A549 (cell line): ENCODE results near the gene DCLK2. TPM values are rescaled to one million over a fixed set of nuclear protein-coding genes. Genes with fewer than 3 reads are reported as not detected.
A peak's percentile ranks its signal among the peaks of the same experiment; 100 is the strongest.

Experiments
- ATAC-seq, 2 experiments: fragments of 200-7000 bp in 1 of 2; fragments of >200 bp in 1 of 2; cut with Nextera tagmentation in 1 of 2; cut with Tn5 transposase in 1 of 2; 3 replicates each; pipeline versions ENCODE4 v1.8.0 to v1.9.1; 2018 to 2020; ENCODE audit warnings: mild to moderate bottlenecking in 1 of 2, moderate library complexity in 1 of 2
- CTCF ChIA-PET: fragments of 300-600 bp; sonication (Branson Sonifier 250); formaldehyde crosslinking; extraction: SDS; loops from one replicate; lab custom pipeline; 2021; ENCODE audit warnings: antibody characterized with exemption, inconsistent platforms; lab: Yijun Ruan, JAX
- POLR2A ChIA-PET: fragments of 350-600 bp; formaldehyde crosslinking; extraction: SDS; loops from one replicate; lab custom pipeline; 2021; ENCODE audit warnings: antibody characterized with exemption, inconsistent platforms; lab: Yijun Ruan, JAX
- DNase-seq, 2 experiments: peaks; one replicate each; pipeline versions ENCODE4 v3.0.0 to v3.0.0-alpha.2; 2011 to 2016; ENCODE audit warnings: low read depth in 1 of 2, low spot score in 1 of 2
- FAIRE-seq: peaks from 2 replicates; lab custom pipeline; 2011; peaks lifted over from hg19 to GRCh38; lab: Jason Lieb, UNC
- H3K27ac ChIP-seq, 2 experiments: fragments of >200 bp; sonication (Bioruptor Twin); formaldehyde crosslinking; 3 replicates each; pipeline ENCODE4 v1.5.1; 2016 to 2017
- H3K4me1 ChIP-seq: fragments of >200 bp; sonication (Bioruptor Twin); formaldehyde crosslinking; 3 replicates; pipeline ENCODE4 v1.6.1; 2016
- H3K4me2 ChIP-seq: fragments of >200 bp; sonication (Bioruptor Twin); formaldehyde crosslinking; 3 replicates; pipeline ENCODE4 v1.6.1; 2016
- H3K4me3 ChIP-seq: fragments of >200 bp; sonication (Bioruptor Twin); formaldehyde crosslinking; 3 replicates; pipeline ENCODE4 v1.5.1; 2016
- H3K9me3 ChIP-seq: fragments of >200 bp; sonication (Bioruptor Twin); formaldehyde crosslinking; 3 replicates; pipeline ENCODE4 v1.6.1; 2016
- CBX8 ChIP-seq: fragments of 200-600 bp; sonication (generic); IDR thresholded peaks from 2 replicates; pipeline ENCODE4 v1.6.1; 2016
- CEBPB ChIP-seq, 2 experiments: fragments of >200 bp in 1 of 2; sonication (Bioruptor Twin) in 1 of 2; formaldehyde crosslinking in 1 of 2; IDR thresholded peaks; 2 replicates each; pipeline ENCODE4 v1.6.1; 2012 to 2016
- FOSL2 ChIP-seq, 2 experiments: fragments of 450-650 bp in 1 of 2; fragments of >200 bp in 1 of 2; sonication (Bioruptor Twin) in 1 of 2; formaldehyde crosslinking; IDR thresholded peaks; 2 replicates each; pipeline versions ENCODE4 v1.5.0 to v1.6.1; 2016 to 2020; ENCODE audit warnings: mild to moderate bottlenecking in 1 of 2, moderate library complexity in 1 of 2
- HOXB5 ChIP-seq: fragments of 250-450 bp; sonication (Bioruptor Pico); IDR thresholded peaks from 2 replicates; pipeline ENCODE4 v1.5.0; 2020; ENCODE audit warnings: mild to moderate bottlenecking, moderate library complexity
- JUN ChIP-seq, 2 experiments: fragments of >200 bp; sonication (Bioruptor Twin); formaldehyde crosslinking; IDR thresholded peaks; 2 replicates in 1 of 2; 3 replicates in 1 of 2; pipeline ENCODE4 v1.6.1; 2016 to 2017
- JUNB ChIP-seq: fragments of >200 bp; sonication (Bioruptor Twin); formaldehyde crosslinking; IDR thresholded peaks from 2 replicates; pipeline ENCODE4 v1.6.1; 2016
- NFE2L2 ChIP-seq: fragments of 150-350 bp; conservative IDR thresholded peaks from 2 replicates; pipeline ENCODE4 v1.6.1; 2014; ENCODE audit warnings: low read length
- NPAS2 ChIP-seq: fragments of 250-450 bp; sonication (Bioruptor Pico); IDR thresholded peaks from 2 replicates; pipeline ENCODE4 v1.8.0; 2022; ENCODE audit warnings: mild to moderate bottlenecking, moderate library complexity, borderline replicate concordance
- POLR2A ChIP-seq: IDR thresholded peaks from 2 replicates; pipeline ENCODE4 v1.6.1; 2012; ENCODE audit warnings: mild to moderate bottlenecking, low read length
- POLR2AphosphoS2 ChIP-seq: conservative IDR thresholded peaks from 2 replicates; pipeline ENCODE4 v1.6.1; 2012; ENCODE audit warnings: low read length, improper control_type of control experiment, inconsistent platforms
- RARB ChIP-seq: fragments of 250-450 bp; sonication (Bioruptor Pico); IDR thresholded peaks from 2 replicates; pipeline ENCODE4 v1.8.0; 2021; ENCODE audit warnings: mild to moderate bottlenecking, moderate library complexity
- RCOR1 ChIP-seq: fragments of 150-350 bp; IDR thresholded peaks from 2 replicates; pipeline ENCODE4 v1.6.1; 2014; ENCODE audit warnings: antibody characterized with exemption, low read length, low read depth
- SREBF2 ChIP-seq: fragments of 450-650 bp; IDR thresholded peaks from 2 replicates; pipeline ENCODE4 v1.6.1; 2014; ENCODE audit warnings: mild to moderate bottlenecking, moderate library complexity
- ZFP36 ChIP-seq: fragments of 450-650 bp; IDR thresholded peaks from 2 replicates; pipeline ENCODE4 v1.6.1; 2014; ENCODE audit warnings: borderline replicate concordance; ENCODE audit not compliant: partially characterized antibody
- ZNF302 ChIP-seq: fragments of 250-450 bp; sonication (Bioruptor Pico); IDR thresholded peaks from 2 replicates; pipeline ENCODE4 v1.9.0; 2021; ENCODE audit warnings: inconsistent platforms, mild to moderate bottlenecking, moderate library complexity
- WGBS: methylation state at CpG from one replicate; pipeline ENCODE4 v1.1.6; 2017; ENCODE audit errors: missing lambda C conversion rate; 5-methylcytosine and 5-hydroxymethylcytosine counted together
- polyA plus RNA-seq, 4 experiments: library from polyadenylated mRNA; depleted of rRNA in 3 of 4; stranded (reverse); fragments of >200 nt; fragmentation: RNase III in 1 of 4; extraction: RNeasy Plus Mini Kit Qiagen cat#74134 plus additional on column Dnase treatment in 1 of 4; gene quantifications; 2 replicates in 3 of 4; 3 replicates in 1 of 4; pipeline ENCODE4 v1.2.3, GENCODE V29; 2011 to 2017
- TF ChIP-seq, protein P1 (sequence below): fragments of >200 bp; sonication (Bioruptor Twin); formaldehyde crosslinking; IDR thresholded peaks from 2 replicates; pipeline ENCODE4 v1.6.1; 2016
- TF ChIP-seq, protein P2 (sequence below): IDR thresholded peaks from 2 replicates; pipeline ENCODE4 v1.6.1; 2012
- TF ChIP-seq, protein P3 (sequence below): fragments of >200 bp; sonication (Bioruptor Twin); formaldehyde crosslinking; IDR thresholded peaks from 3 replicates; pipeline ENCODE4 v1.6.1; 2016
- TF ChIP-seq, protein P4 (sequence below): fragments of 250-450 bp; sonication (Bioruptor Pico); IDR thresholded peaks from 2 replicates; pipeline ENCODE4 v1.5.0; 2020; ENCODE audit warnings: low read depth, mild to moderate bottlenecking, moderate library complexity
- TF ChIP-seq, protein P5 (sequence below): fragments of 150-350 bp; IDR thresholded peaks from 2 replicates; pipeline ENCODE4 v1.6.1; 2014; ENCODE audit warnings: low read depth, mild to moderate bottlenecking, low read length
- TF ChIP-seq, protein P6 (sequence below): fragments of 250-450 bp; sonication (Bioruptor Pico); IDR thresholded peaks from 2 replicates; pipeline ENCODE4 v1.5.0; 2021; ENCODE audit warnings: mild to moderate bottlenecking, moderate library complexity, borderline replicate concordance

DCLK2 gene
- polyA plus RNA-seq, 2 of the 4 experiments (the other 2 are of a cell fraction), result 8.1 to 11.6 TPM

DNA sequence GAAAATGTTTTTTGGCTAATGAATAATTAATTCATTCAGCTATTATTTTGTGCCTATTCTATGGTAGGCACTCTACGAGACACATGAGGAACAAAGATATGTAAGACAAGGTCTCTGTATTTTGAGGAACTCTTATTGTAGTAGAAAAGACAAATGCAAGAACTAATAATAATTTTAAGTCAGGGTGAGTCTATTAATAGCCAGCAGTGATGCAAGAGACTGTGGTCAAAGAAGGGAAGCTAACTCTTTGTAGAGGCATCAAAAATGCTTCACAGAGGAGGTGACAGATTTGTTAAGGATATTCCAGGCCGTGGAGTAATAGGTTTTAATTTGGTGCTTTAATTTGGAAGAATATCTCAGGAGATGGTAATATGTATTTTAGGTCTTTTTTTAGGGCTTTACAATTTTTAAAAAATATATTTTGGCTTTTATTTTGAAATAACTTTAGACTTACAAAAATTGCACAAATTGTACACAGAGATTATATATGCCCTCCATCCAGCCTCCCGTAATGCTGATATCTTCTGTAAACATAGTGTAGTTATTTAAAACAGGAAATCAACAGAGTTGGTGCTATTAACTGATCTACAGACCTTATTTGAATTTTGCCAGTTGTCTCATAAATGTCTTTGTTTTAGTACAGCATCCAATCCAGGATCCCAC is 48.1 kb downstream of the DCLK2 start:
- no peak for DNase-seq

DNA sequence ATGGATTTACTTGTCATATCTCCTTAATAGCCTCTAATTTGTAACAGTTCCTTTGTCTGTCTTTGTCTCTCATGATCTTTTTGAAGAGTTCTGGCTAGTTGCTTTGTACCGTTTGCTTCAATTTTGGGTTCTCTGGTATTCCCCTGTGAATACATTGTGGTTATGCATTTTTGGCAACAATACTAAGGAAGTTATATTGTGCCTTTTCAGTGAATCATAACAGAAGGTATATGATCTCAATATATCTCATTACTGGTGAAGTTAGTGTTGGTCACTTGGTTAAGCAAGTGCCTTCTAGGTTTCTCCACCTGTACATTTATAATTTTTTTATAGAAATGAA is 48.6 kb downstream of the DCLK2 start:
- peak in 1 of 2 experiments; percentile 41; a peak in 2 of 6 replicates for ATAC-seq
- TF ChIP-seq JUNB, result no peak
- TF ChIP-seq, protein P1, sequence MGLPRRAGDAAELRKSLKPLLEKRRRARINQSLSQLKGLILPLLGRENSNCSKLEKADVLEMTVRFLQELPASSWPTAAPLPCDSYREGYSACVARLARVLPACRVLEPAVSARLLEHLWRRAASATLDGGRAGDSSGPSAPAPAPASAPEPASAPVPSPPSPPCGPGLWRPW, result no peak
- no peak for TF ChIP-seq FOSL2 (IDR thresholded peaks at IDR 0.05)
- no peak for TF ChIP-seq FOSL2 (CRISPR knock-in tag; IDR thresholded peaks at IDR 0.05)
- TF ChIP-seq NFE2L2, result no peak
- TF ChIP-seq, protein P2, sequence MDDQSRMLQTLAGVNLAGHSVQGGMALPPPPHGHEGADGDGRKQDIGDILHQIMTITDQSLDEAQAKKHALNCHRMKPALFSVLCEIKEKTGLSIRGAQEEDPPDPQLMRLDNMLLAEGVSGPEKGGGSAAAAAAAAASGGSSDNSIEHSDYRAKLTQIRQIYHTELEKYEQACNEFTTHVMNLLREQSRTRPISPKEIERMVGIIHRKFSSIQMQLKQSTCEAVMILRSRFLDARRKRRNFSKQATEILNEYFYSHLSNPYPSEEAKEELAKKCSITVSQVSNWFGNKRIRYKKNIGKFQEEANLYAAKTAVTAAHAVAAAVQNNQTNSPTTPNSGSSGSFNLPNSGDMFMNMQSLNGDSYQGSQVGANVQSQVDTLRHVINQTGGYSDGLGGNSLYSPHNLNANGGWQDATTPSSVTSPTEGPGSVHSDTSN, result no peak
- POLR2A ChIA-PET, result no interaction called here
- Histone ChIP-seq H3K4me2 (peak overlapping the region; percentile 45), H3K27ac (peak overlapping the region; percentile 2 to 72; a peak in 4 of 6 replicates), H3K4me1 (peaks cover 75% of the 10 kb centered on the region), H3K9me3 (peaks cover 6% of the 10 kb centered on the region; the same call in 2 of the 3 replicates), H3K4me3 (no peak overlapping the region)
- 6% methylated on average over 1 of the region's 1 CpG for WGBS
- CTCF ChIA-PET, result interaction anchor here (0.9 kb wide), 1 partner anchor 55 kb away, joined by 3 read pairs; no protein-coding TSS in a partner anchor
- no peak for FAIRE-seq
- DNase-seq, result no peak

More for the DNA sequence above, 48.1 kb downstream of the DCLK2 start:
- ATAC-seq (no peak), FAIRE-seq (no peak)
- Histone ChIP-seq H3K4me1 (peaks cover 70% of the 10 kb centered on the region), H3K4me3 (no peak overlapping the region), H3K4me2 (peak overlapping the region; percentile 45), H3K9me3 (peaks cover 11% of the 10 kb centered on the region; the same call in 2 of the 3 replicates), H3K27ac (peak overlapping the region; percentile 2 to 72; a peak in 4 of 6 replicates)
- TF ChIP-seq CEBPB (IDR thresholded peaks at IDR 0.05) (0 out of 4 replicates have a peak, but pooled peaks of 1 of the 2 experiments have one; percentile 6), CBX8 (no peak)
- POLR2A ChIA-PET, result no interaction called here
- CTCF ChIA-PET, result no interaction called here
- 50% methylated on average over 3 of the region's 3 CpGs for WGBS

DNA sequence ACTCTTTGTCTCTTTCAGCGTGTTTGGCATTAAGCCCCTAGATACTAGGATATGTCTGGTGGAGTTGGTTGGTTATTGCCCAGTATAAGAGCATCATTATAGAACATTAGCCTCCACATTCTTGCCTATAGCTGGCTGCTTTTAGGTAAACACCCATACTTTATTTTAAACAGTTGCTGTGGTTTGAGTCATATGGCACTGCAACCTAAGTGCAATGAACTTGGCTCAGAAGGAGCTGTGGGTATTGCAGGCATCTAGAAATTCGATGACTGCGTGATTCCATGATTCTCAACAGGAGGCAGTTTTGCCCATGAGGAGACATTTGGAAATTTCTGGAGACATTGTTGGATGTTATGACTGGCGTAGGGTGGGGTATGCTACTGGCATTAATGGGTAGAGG is 49.5 kb downstream of the DCLK2 start:
- no peak for FAIRE-seq
- H3K9me3 ChIP-seq, result no peaks in the 10 kb centered on the region
- no peak overlapping the region for H3K4me3 ChIP-seq
- ChIA-PET CTCF (interaction anchor here (0.9 kb wide), 1 partner anchor 54 kb away, joined by 3 read pairs; no protein-coding TSS in a partner anchor), POLR2A (no interaction called here)
- no peak for DNase-seq
- ATAC-seq, result no peak
- H3K4me1 ChIP-seq, result peaks cover 84% of the 10 kb centered on the region
- peak overlapping the region in 1 of 2 experiments; percentile 72; a peak in 2 of 6 replicates for H3K27ac ChIP-seq
- WGBS, result 96% methylated on average over 4 of the region's 4 CpGs
- peak overlapping the region; percentile 45 for H3K4me2 ChIP-seq
- no peak for TF ChIP-seq POLR2A
- no peak for TF ChIP-seq ZNF302 (CRISPR knock-in tag)
- no peak for TF ChIP-seq ZFP36
- TF ChIP-seq POLR2AphosphoS2, result no peak
- no peak for TF ChIP-seq NFE2L2
- TF ChIP-seq JUN (IDR thresholded peaks at IDR 0.05), result no peak
- TF ChIP-seq, protein P3, sequence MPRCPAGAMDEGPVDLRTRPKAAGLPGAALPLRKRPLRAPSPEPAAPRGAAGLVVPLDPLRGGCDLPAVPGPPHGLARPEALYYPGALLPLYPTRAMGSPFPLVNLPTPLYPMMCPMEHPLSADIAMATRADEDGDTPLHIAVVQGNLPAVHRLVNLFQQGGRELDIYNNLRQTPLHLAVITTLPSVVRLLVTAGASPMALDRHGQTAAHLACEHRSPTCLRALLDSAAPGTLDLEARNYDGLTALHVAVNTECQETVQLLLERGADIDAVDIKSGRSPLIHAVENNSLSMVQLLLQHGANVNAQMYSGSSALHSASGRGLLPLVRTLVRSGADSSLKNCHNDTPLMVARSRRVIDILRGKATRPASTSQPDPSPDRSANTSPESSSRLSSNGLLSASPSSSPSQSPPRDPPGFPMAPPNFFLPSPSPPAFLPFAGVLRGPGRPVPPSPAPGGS, result no peak

DNA sequence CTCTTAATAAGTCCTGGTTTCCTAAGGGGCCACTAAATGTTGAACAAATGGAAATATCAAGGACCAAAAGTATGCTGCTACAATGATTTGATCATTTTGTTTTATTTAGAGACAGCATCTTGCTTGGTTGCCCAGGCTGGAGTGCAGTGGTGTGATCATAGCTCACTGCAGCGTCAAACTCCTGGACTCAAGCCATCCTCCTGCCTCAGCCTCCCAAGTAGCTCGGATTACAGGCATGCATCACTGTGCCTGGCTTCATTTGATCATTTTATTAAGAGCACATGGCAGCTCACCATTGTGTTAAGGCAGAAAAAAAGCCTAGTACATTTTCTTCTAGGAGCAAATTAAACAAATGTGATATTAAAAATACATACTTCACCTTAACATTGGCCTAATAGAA is 52.7 kb downstream of the DCLK2 start:
- peaks cover 88% of the 10 kb centered on the region for H3K4me1 ChIP-seq
- H3K27ac ChIP-seq, result peak overlapping the region; percentile 34 to 58; a peak in 4 of 6 replicates
- ATAC-seq, result no peak; a peak in 1 of 6 replicates
- CTCF ChIA-PET, result interaction anchor here (1.1 to 1.4 kb wide), 3 partner anchors 8 to 78 kb away, joined by 3 to 4 read pairs (median 3); no protein-coding TSS in a partner anchor
- H3K9me3 ChIP-seq, result no peaks in the 10 kb centered on the region
- no peak for DNase-seq
- TF ChIP-seq, protein P4, sequence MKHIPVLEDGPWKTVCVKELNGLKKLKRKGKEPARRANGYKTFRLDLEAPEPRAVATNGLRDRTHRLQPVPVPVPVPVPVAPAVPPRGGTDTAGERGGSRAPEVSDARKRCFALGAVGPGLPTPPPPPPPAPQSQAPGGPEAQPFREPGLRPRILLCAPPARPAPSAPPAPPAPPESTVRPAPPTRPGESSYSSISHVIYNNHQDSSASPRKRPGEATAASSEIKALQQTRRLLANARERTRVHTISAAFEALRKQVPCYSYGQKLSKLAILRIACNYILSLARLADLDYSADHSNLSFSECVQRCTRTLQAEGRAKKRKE (CRISPR knock-in tag), result no peak
- TF ChIP-seq RARB (CRISPR knock-in tag) (no peak), HOXB5 (no peak), SREBF2 (no peak), NPAS2 (no peak), RCOR1 (no peak)
- TF ChIP-seq, protein P5, sequence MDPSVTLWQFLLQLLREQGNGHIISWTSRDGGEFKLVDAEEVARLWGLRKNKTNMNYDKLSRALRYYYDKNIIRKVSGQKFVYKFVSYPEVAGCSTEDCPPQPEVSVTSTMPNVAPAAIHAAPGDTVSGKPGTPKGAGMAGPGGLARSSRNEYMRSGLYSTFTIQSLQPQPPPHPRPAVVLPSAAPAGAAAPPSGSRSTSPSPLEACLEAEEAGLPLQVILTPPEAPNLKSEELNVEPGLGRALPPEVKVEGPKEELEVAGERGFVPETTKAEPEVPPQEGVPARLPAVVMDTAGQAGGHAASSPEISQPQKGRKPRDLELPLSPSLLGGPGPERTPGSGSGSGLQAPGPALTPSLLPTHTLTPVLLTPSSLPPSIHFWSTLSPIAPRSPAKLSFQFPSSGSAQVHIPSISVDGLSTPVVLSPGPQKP, result no peak
- TF ChIP-seq, protein P6, sequence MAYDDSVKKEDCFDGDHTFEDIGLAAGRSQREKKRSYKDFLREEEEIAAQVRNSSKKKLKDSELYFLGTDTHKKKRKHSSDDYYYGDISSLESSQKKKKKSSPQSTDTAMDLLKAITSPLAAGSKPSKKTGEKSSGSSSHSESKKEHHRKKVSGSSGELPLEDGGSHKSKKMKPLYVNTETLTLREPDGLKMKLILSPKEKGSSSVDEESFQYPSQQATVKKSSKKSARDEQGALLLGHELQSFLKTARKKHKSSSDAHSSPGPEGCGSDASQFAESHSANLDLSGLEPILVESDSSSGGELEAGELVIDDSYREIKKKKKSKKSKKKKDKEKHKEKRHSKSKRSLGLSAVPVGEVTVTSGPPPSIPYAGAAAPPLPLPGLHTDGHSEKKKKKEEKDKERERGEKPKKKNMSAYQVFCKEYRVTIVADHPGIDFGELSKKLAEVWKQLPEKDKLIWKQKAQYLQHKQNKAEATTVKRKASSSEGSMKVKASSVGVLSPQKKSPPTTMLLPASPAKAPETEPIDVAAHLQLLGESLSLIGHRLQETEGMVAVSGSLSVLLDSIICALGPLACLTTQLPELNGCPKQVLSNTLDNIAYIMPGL, result no peak
- TF ChIP-seq, all 56 proteins: peak for 0
- FAIRE-seq, result no peak
- 42% methylated on average over 2 of the region's 2 CpGs for WGBS
- POLR2A ChIA-PET, result no interaction called here
- Histone ChIP-seq H3K4me2 (peak overlapping the region; percentile 46), H3K4me3 (no peak overlapping the region)
